ENCODE data around the gene CCDC7.
"Not testable (repeated sequence)": the region's sequence is repeated elsewhere in the genome, so short reads cannot be mapped to it uniquely, and the experiment has no call there.

CCDC7 gene

GRCh38 chr10:32454148-32454547, 8.2 kb downstream of the CCDC7 start:
- DNase-seq (ENCODE audit: low read depth in 2 of 2), result no peak

- DNase-seq (ENCODE audit: low read depth in 2 of 2), result no peak
Observed at GRCh38 chr10:32459051-32459698, 13.2 kb downstream of the CCDC7 start.

- DNase-seq (ENCODE audit: low read depth in 2 of 2), result no peak
Observed at GRCh38 chr10:32461203-32461602, 15.3 kb downstream of the CCDC7 start.

GRCh38 chr10:32471232-32471631, 25.3 kb downstream of the CCDC7 start:
- no peak for DNase-seq (ENCODE audit: low read depth in 2 of 2)

GRCh38 chr10:32477499-32477898, 31.6 kb downstream of the CCDC7 start:
- DNase-seq (ENCODE audit: low read depth in 2 of 2), result no peak

GRCh38 chr10:32481606-32482005, 35.7 kb downstream of the CCDC7 start:
- DNase-seq (ENCODE audit: low read depth in 2 of 2), result no peak

- DNase-seq (ENCODE audit: low read depth in 2 of 2), result not testable (repeated sequence)
Observed at GRCh38 chr10:32483019-32483502, 37.1 kb downstream of the CCDC7 start.

GRCh38 chr10:32488038-32488437, 42.1 kb downstream of the CCDC7 start:
- DNase-seq (ENCODE audit: low read depth in 2 of 2), result not testable (repeated sequence)

GRCh38 chr10:32489158-32489557, 43.2 kb downstream of the CCDC7 start:
- no peak for DNase-seq (ENCODE audit: low read depth in 2 of 2)

- DNase-seq (ENCODE audit: low read depth in 2 of 2), result no peak
Observed at GRCh38 chr10:32489901-32490300, 44.0 kb downstream of the CCDC7 start.

- DNase-seq (ENCODE audit: low read depth in 2 of 2), result not testable (repeated sequence)
Observed at GRCh38 chr10:32494562-32494961, 48.6 kb downstream of the CCDC7 start.

GRCh38 chr10:32500136-32500535, 54.2 kb downstream of the CCDC7 start:
- not testable (repeated sequence) for DNase-seq (ENCODE audit: low read depth in 2 of 2)

GRCh38 chr10:32501906-32502305, 56.0 kb downstream of the CCDC7 start:
- DNase-seq (ENCODE audit: low read depth in 2 of 2), result no peak

GRCh38 chr10:32505762-32506420, 60.0 kb downstream of the CCDC7 start:
- DNase-seq (ENCODE audit: low read depth in 2 of 2), result not testable (repeated sequence)

- no peak for DNase-seq (ENCODE audit: low read depth in 2 of 2)
Observed at GRCh38 chr10:32511599-32511998, 65.7 kb downstream of the CCDC7 start.

GRCh38 chr10:32516567-32517495, 70.9 kb downstream of the CCDC7 start:
- no peak for DNase-seq (ENCODE audit: low read depth in 2 of 2)

GRCh38 chr10:32530231-32530630, 84.3 kb downstream of the CCDC7 start:
- no peak for DNase-seq (ENCODE audit: low read depth in 2 of 2)

- DNase-seq (ENCODE audit: low read depth in 2 of 2), result no peak
Observed at GRCh38 chr10:32538256-32538655, 92.3 kb downstream of the CCDC7 start.

- no peak for DNase-seq (ENCODE audit: low read depth in 2 of 2)
Observed at GRCh38 chr10:32540691-32541470, 94.9 kb downstream of the CCDC7 start.

GRCh38 chr10:32548208-32548607, 102.3 kb downstream of the CCDC7 start:
- DNase-seq (ENCODE audit: low read depth in 2 of 2), result no peak

GRCh38 chr10:32556783-32557395, 110.9 kb downstream of the CCDC7 start:
- DNase-seq (ENCODE audit: low read depth in 2 of 2), result no peak

Measured in fibroblast of skin of left quadriceps (primary cell).